K562 (cell line): ENCODE results near the gene SPEG. TPM values are rescaled to one million over a fixed set of nuclear protein-coding genes. Genes with fewer than 3 reads are reported as not detected.

Experiments used
- ATAC-seq: fragments of 200-7000 bp; cut with Tn5 transposase; 3 replicates; pipeline ENCODE4 v1.9.1; 2020; ENCODE audit warnings: moderate library complexity
- BruUV-seq: library from RNA; stranded (reverse); fragments of 400-500 nt; replicated peaks from 2 replicates; lab custom pipeline; 2021; lab: Mats Ljungman, UMichigan
- CTCF ChIA-PET: fragments of 300-600 bp; formaldehyde crosslinking; extraction: SDS; loops from one replicate; lab custom pipeline; 2021; ENCODE audit warnings: low intra/inter-chr PET ratio; lab: Yijun Ruan, JAX
- POLR2A ChIA-PET: fragments of 300-600, 350-650 bp; sonication (Branson Sonifier 250); formaldehyde crosslinking; extraction: SDS; loops from one replicate; lab custom pipeline; 2021; ENCODE audit warnings: antibody characterized with exemption, inconsistent platforms; lab: Yijun Ruan, JAX
- DNase-seq, 4 experiments: peaks; one replicate each; pipeline versions ENCODE4 v3.0.0 to v3.0.0-alpha.2; 2011 to 2018; ENCODE audit warnings: low spot score in 3 of 4, mixed read lengths in 3 of 4; ENCODE audit errors: extremely low read depth in 1 of 4
- FAIRE-seq: peaks from 2 replicates; lab custom pipeline; 2011; peaks lifted over from hg19 to GRCh38; lab: Jason Lieb, UNC
- H2AFZ ChIP-seq: 2 replicates; pipeline ENCODE4 v1.6.0; 2011; ENCODE audit warnings: low read depth, low read length, control low read depth, inconsistent platforms
- H3K27ac ChIP-seq: fragments of 200-600 bp; 3 replicates; pipeline ENCODE4 v1.8.0; 2011; ENCODE audit warnings: low read depth, mild to moderate bottlenecking, control low read depth, inconsistent platforms, low read length, moderate library complexity, mixed read lengths; ENCODE audit errors: extremely low read depth
- H3K27me3 ChIP-seq, 2 experiments: fragments of 300-600 bp in 1 of 2; 2 replicates in 1 of 2; 3 replicates in 1 of 2; pipeline versions ENCODE4 v1.6.0 to v1.8.0; 2011; ENCODE audit warnings: inconsistent platforms in 2 of 2, low read length in 2 of 2, mild to moderate bottlenecking in 1 of 2, mixed read lengths in 1 of 2, moderate library complexity in 1 of 2; ENCODE audit not compliant: control insufficient read depth in 2 of 2, insufficient read depth in 2 of 2
- H3K36me3 ChIP-seq: fragments of 300-600 bp; 3 replicates; pipeline ENCODE4 v1.8.0; 2011; ENCODE audit warnings: mild to moderate bottlenecking, low read length, inconsistent platforms; ENCODE audit not compliant: control insufficient read depth, insufficient read depth
- H3K4me1 ChIP-seq, 2 experiments: fragments of 200-600 bp in 1 of 2; replicated peaks in 1 of 2; 2 replicates in 1 of 2; 3 replicates in 1 of 2; pipeline versions ENCODE4 v1.5.1 to v1.8.0; 2011; ENCODE audit warnings: inconsistent platforms in 2 of 2, low read length in 2 of 2, mild to moderate bottlenecking in 1 of 2, mixed read lengths in 1 of 2, moderate library complexity in 1 of 2; ENCODE audit not compliant: control insufficient read depth in 2 of 2, insufficient read depth in 2 of 2
- H3K4me2 ChIP-seq: 2 replicates; pipeline ENCODE4 v1.6.1; 2011; ENCODE audit warnings: low read length, control low read depth, inconsistent platforms, mixed read lengths; ENCODE audit not compliant: insufficient read depth
- H3K4me3 ChIP-seq: fragments of 200-600 bp; sonication (generic), shearing (Covaris generic); 2 replicates; pipeline ENCODE4 v1.5.1; 2016; ENCODE audit warnings: control low read depth, inconsistent platforms
- H3K79me2 ChIP-seq: fragments of 200-600 bp; 3 replicates; pipeline ENCODE4 v1.8.0; 2011; ENCODE audit warnings: low read length, inconsistent platforms; ENCODE audit not compliant: control insufficient read depth, insufficient read depth
- H3K9ac ChIP-seq, 2 experiments: 2 replicates each; pipeline versions ENCODE4 v1.6.0 to v1.6.1; 2011; ENCODE audit warnings: low read depth in 2 of 2, low read length in 2 of 2, control low read depth in 1 of 2, inconsistent platforms in 1 of 2, mild to moderate bottlenecking in 1 of 2, mixed read lengths in 1 of 2; ENCODE audit not compliant: insufficient read depth in 1 of 2
- H3K9me1 ChIP-seq: one replicate; pipeline ENCODE4 v1.6.0; 2011; ENCODE audit warnings: inconsistent platforms, mild to moderate bottlenecking, low read length, moderate library complexity; ENCODE audit not compliant: control insufficient read depth, insufficient read depth
- H3K9me3 ChIP-seq: replicated peaks from 2 replicates; pipeline ENCODE4 v1.5.1; 2011; ENCODE audit warnings: low read depth, low read length, inconsistent platforms; ENCODE audit not compliant: control insufficient read depth, insufficient read depth
- H4K20me1 ChIP-seq: replicated peaks from 2 replicates; pipeline ENCODE4 v1.6.1; 2011; ENCODE audit warnings: low read length, inconsistent platforms, mixed read lengths; ENCODE audit not compliant: control insufficient read depth, insufficient read depth
- ATF6 ChIP-seq: sonication (generic); formaldehyde crosslinking; IDR thresholded peaks from 2 replicates; pipeline ENCODE4 v1.4.0; 2020; ENCODE audit warnings: mild to moderate bottlenecking, missing genetic modification reagents
- CCAR2 ChIP-seq: fragments of 200-400 bp; formaldehyde crosslinking; IDR thresholded peaks from 2 replicates; pipeline ENCODE4 v1.6.1; 2017; ENCODE audit warnings: mild to moderate bottlenecking, low read depth, low read length
- CTCF ChIP-seq, 3 experiments: IDR thresholded peaks in 2 of 3; conservative IDR thresholded peaks in 1 of 3; 2 replicates each; pipeline ENCODE4 v1.5.1; 2011 to 2012; ENCODE audit warnings: low read length in 3 of 3, mild to moderate bottlenecking in 3 of 3, control low read depth in 2 of 3, improper control_type of control experiment in 1 of 3, inconsistent platforms in 1 of 3, low read depth in 1 of 3, mixed read lengths in 1 of 3, moderate library complexity in 1 of 3; ENCODE audit not compliant: insufficient read depth in 2 of 3
- CXXC5 ChIP-seq: fragments of 250-450 bp; sonication (Bioruptor Pico); IDR thresholded peaks from 2 replicates; pipeline ENCODE4 v1.8.0; 2022; ENCODE audit warnings: inconsistent platforms, mild to moderate bottlenecking, moderate library complexity
- DDX20 ChIP-seq: fragments of 450-650 bp; IDR thresholded peaks from 2 replicates; pipeline ENCODE4 v1.6.1; 2016; ENCODE audit warnings: missing genetic modification characterization, low read depth, mild to moderate bottlenecking, missing compliant biosample characterization, moderate library complexity
- HMGXB4 ChIP-seq: sonication (generic); formaldehyde crosslinking; IDR thresholded peaks from 2 replicates; pipeline ENCODE4 v1.8.1; 2023; ENCODE audit warnings: mild to moderate bottlenecking, missing genetic modification reagents
- MITF ChIP-seq: IDR thresholded peaks from 2 replicates; pipeline ENCODE4 v1.6.1; 2014; ENCODE audit warnings: antibody characterized with exemption
- POLR2AphosphoS2 ChIP-seq: IDR thresholded peaks from 2 replicates; pipeline ENCODE4 v1.6.1; 2012; ENCODE audit warnings: low read length, improper control_type of control experiment
- RBFOX2 ChIP-seq: fragments of 200-400 bp; formaldehyde crosslinking; IDR thresholded peaks from 2 replicates; pipeline ENCODE4 v1.6.1; 2017; ENCODE audit warnings: low read depth, mild to moderate bottlenecking, low read length, moderate library complexity
- SAP30 ChIP-seq: fragments of 200-600 bp; sonication (generic); IDR thresholded peaks from 2 replicates; pipeline ENCODE4 v1.6.1; 2012; ENCODE audit warnings: borderline replicate concordance, low read depth, mild to moderate bottlenecking, moderate library complexity, low read length, control low read depth, inconsistent platforms; ENCODE audit not compliant: insufficient read depth, poor library complexity, severe bottlenecking
- SRSF9 ChIP-seq: fragments of 200-400 bp; formaldehyde crosslinking; IDR thresholded peaks from 2 replicates; pipeline ENCODE4 v1.6.1; 2017; ENCODE audit warnings: low read depth, low read length, borderline replicate concordance
- TCF7L2 ChIP-seq: fragments of 150-350 bp; IDR thresholded peaks from 2 replicates; pipeline ENCODE4 v1.6.1; 2016; ENCODE audit warnings: low read depth, mild to moderate bottlenecking, low read length, moderate library complexity
- THRAP3 ChIP-seq: fragments of 450-650 bp; IDR thresholded peaks from 2 replicates; pipeline ENCODE4 v1.6.1; 2016; ENCODE audit warnings: mild to moderate bottlenecking, inconsistent platforms, borderline replicate concordance
- WGBS: fragments of 100-300 bp; shearing (Covaris generic); methylation state at CpG from one replicate; pipeline ENCODE4 v1.1.6; 2016; ENCODE audit warnings: low coverage, mixed read lengths; ENCODE audit not compliant: insufficient coverage; ENCODE audit errors: missing lambda C conversion rate; 5-methylcytosine and 5-hydroxymethylcytosine counted together
- in situ Hi-C: fragments of 300-500 bp; cut with MboI; formaldehyde crosslinking; loops from 4 replicates; pipeline ENCODE4 v1.15.0; 2018; ENCODE audit warnings: inconsistent platforms, mixed read lengths
- intact Hi-C: fragments of 100-400 bp; cut with micrococcal nuclease; formaldehyde crosslinking; loops from 2 replicates; pipeline ENCODE4 v1.14.2; 2022
- polyA plus RNA-seq, 8 experiments: library from polyadenylated mRNA; depleted of rRNA in 4 of 8; stranded (reverse) in 5 of 8; unstranded in 3 of 8; fragments of >200 nt; fragmentation: Nextera tagmentation in 2 of 8; fragmentation: Illumina TruSeq in 1 of 8; extraction: Ambion mirVana in 2 of 8; extraction: Trizol in 1 of 8; gene quantifications; 2 replicates each; pipeline versions ENCODE4 v1.2.1 to v1.2.3, GENCODE V29; 2011 to 2014; ENCODE audit warnings: inconsistent platforms in 1 of 8, missing spikeins in 1 of 8
- total RNA-seq, 7 experiments: library from RNA; depleted of rRNA in 6 of 7; stranded (reverse); fragments of >200 nt in 6 of 7; fragmentation: Illumina TruSeq in 2 of 7; extraction: Trizol in 2 of 7; gene quantifications; 2 replicates each; pipeline versions ENCODE4 v1.2.1 to v1.2.3, GENCODE V29; 2011 to 2021; ENCODE audit warnings: low replicate concordance in 1 of 7

SPEG gene
- total and polyA plus RNA-seq, 9 of the 15 experiments (the other 6 are each of a cell fraction or from before 2014, with no cell fraction given): 0.49 to 8.7 (median 3.0) TPM

GRCh38 chr2:219542931-219543595, 108.4 kb downstream of the SPEG start:
- peak overlapping the region; percentile 74 for H3K27ac ChIP-seq
- H3K27me3 ChIP-seq: no peaks in the 10 kb centered on the region
- H3K4me2 ChIP-seq: peak overlapping the region; percentile 75
- peaks cover 0 to 61% of the 10 kb centered on the region in 2 experiments; a peak in 3 of 5 replicates for H3K4me1 ChIP-seq
- FAIRE-seq (no peak), ATAC-seq (peak; percentile 78), DNase-seq (peak; percentile 23 to 55 (median 42))
- POLR2A ChIA-PET: no interaction called here
- peak overlapping the region; percentile 64 to 94 for H3K9ac ChIP-seq
- 0% methylated on average over 20 of the region's 66 CpGs for WGBS
- in situ Hi-C loops: loop anchor here (5.0 to 10.0 kb wide), 2 partner anchors 99 to 152 kb away; no protein-coding TSS in a partner anchor
- no TSS peak for BruUV-seq
- CTCF ChIA-PET: interaction anchor here (0.7 to 3.8 kb wide), 3 partner anchors 100 to 147 kb away, joined by 3 to 80 read pairs (median 22); no protein-coding TSS in a partner anchor
- peak overlapping the region; percentile 83 for H3K4me3 ChIP-seq
- H2AFZ ChIP-seq: 0 out of 2 replicates have a peak overlapping the region, but pooled peaks have one; percentile 54
- intact Hi-C loops: loop anchor here (2.0 to 5.0 kb wide), 2 partner anchors 84 to 184 kb away; partner anchors contain the start of gene SLC4A3
- H3K79me2 ChIP-seq: peaks cover 17% of the 10 kb centered on the region
- peaks cover 32% of the 10 kb centered on the region; the same call in 2 of the 3 replicates for H3K36me3 ChIP-seq
- H3K9me3 ChIP-seq: no peaks in the 10 kb centered on the region
- peaks cover 14% of the 10 kb centered on the region; the same call in 1 of the 2 replicates for H4K20me1 ChIP-seq
- no peaks in the 10 kb centered on the region for H3K9me1 ChIP-seq
- TF ChIP-seq POLR2AphosphoS2 (no peak), ATF6 (CRISPR knock-in tag) (0 out of 2 replicates have a peak, but pooled peaks have one; percentile 74), CTCF (IDR thresholded peaks at IDR 0.05 in 2 of 3, conservative IDR thresholded peaks at IDR 0.05 in 1 of 3; ENCODE audit: insufficient read depth in 2 of 3, low read depth in 1 of 3, low read length in 3 of 3) (peak in 1 of 3 experiments; percentile 5; a peak in 1 of 6 replicates), RBFOX2 (peak; percentile 84), CCAR2 (no peak), SRSF9 (no peak), THRAP3 (no peak), TCF7L2 (no peak), DDX20 (tag) (no peak), HMGXB4 (CRISPR knock-in tag) (no peak), SAP30 (peak; percentile 39), CXXC5 (CRISPR knock-in tag) (no peak), MITF (no peak)
